Measurements from ENCODE around the gene RGS9BP. TPM values are rescaled to one million over a fixed set of nuclear protein-coding genes. Genes with fewer than 3 reads are reported as not detected.
"Not testable (repeated sequence)": the region's sequence is repeated elsewhere in the genome, so short reads cannot be mapped to it uniquely, and the experiment has no call there.

RGS9BP gene
- total RNA-seq, 1 experiment from 2014 or later = 0.85 TPM

GRCh38 chr19:32709032-32709431 is 33.4 kb downstream of the RGS9BP start:
- Histone ChIP-seq H3F3A (ENCODE audit: insufficient read depth, low read depth) (no peaks in the 10 kb centered on the region), H3K9me2 (ENCODE audit: insufficient read depth) (no peaks in the 10 kb centered on the region), H3K79me2 (ENCODE audit: low read depth) (peaks cover 40% of the 10 kb centered on the region), H3K27ac (no peak overlapping the region), H3K36me3 (ENCODE audit: low read depth) (peaks cover 33% of the 10 kb centered on the region), H3K27me3 (ENCODE audit: insufficient read depth, low read depth) (no peaks in the 10 kb centered on the region), H3K9me3 (ENCODE audit: insufficient read depth, low read depth) (peaks cover 6% of the 10 kb centered on the region; the same call in 1 of the 2 replicates), H3K4me2 (no peak overlapping the region), H3K4me1 (replicated peaks; ENCODE audit: insufficient read depth) (no peaks in the 10 kb centered on the region), H2AFZ (no peak overlapping the region), H3K4me3 (no peak overlapping the region), H4K20me1 (ENCODE audit: insufficient read depth) (peaks cover 28% of the 10 kb centered on the region)
- DNase-seq = no peak
- CTCF ChIA-PET = no interaction called here
- BruUV-seq (replicated peaks) = no TSS peak
- intact Hi-C loops (cut with micrococcal nuclease; ENCODE audit: unreplicated experiment) = no loop called here
- POLR2A ChIA-PET (ENCODE audit: unreplicated experiment) = no interaction called here
- TF ChIP-seq CTCF (conservative IDR thresholded peaks at IDR 0.05) (no peak), EZH2 (IDR thresholded peaks at IDR 0.05; ENCODE audit: low read depth) (no peak)

- Histone ChIP-seq H2AFZ (no peak overlapping the region), H3K9me2 (ENCODE audit: insufficient read depth) (no peaks in the 10 kb centered on the region), H3K4me2 (no peak overlapping the region), H3K4me3 (no peak overlapping the region), H3K27me3 (ENCODE audit: insufficient read depth, low read depth) (no peaks in the 10 kb centered on the region), H3K27ac (no peak overlapping the region), H3K79me2 (ENCODE audit: low read depth) (peaks cover 14% of the 10 kb centered on the region), H3F3A (ENCODE audit: insufficient read depth, low read depth) (no peaks in the 10 kb centered on the region; the same call in 1 of the 2 replicates), H3K36me3 (ENCODE audit: low read depth) (peaks cover 20% of the 10 kb centered on the region), H4K20me1 (ENCODE audit: insufficient read depth) (peaks cover 21% of the 10 kb centered on the region), H3K9me3 (ENCODE audit: insufficient read depth, low read depth) (no peaks in the 10 kb centered on the region), H3K4me1 (replicated peaks; ENCODE audit: insufficient read depth) (no peaks in the 10 kb centered on the region)
- ChIA-PET POLR2A (ENCODE audit: unreplicated experiment) (no interaction called here), CTCF (no interaction called here)
- intact Hi-C loops (cut with micrococcal nuclease; ENCODE audit: unreplicated experiment) = no loop called here
- BruUV-seq (replicated peaks) = no TSS peak
- no peak for TF ChIP-seq EZH2 (IDR thresholded peaks at IDR 0.05; ENCODE audit: low read depth)
- TF ChIP-seq CTCF (conservative IDR thresholded peaks at IDR 0.05) = no peak
- no peak for DNase-seq
Observed at GRCh38 chr19:32711747-32712146, 36.1 kb downstream of the RGS9BP start.

GRCh38 chr19:32716203-32716602 is 40.6 kb downstream of the RGS9BP start:
- H3K27me3 ChIP-seq (ENCODE audit: insufficient read depth, low read depth); DNase-seq; H4K20me1 ChIP-seq (ENCODE audit: insufficient read depth); H3K4me3 ChIP-seq; H3K27ac ChIP-seq; H3K4me2 ChIP-seq; H3K9me3 ChIP-seq (ENCODE audit: insufficient read depth, low read depth); POLR2A ChIA-PET (ENCODE audit: unreplicated experiment); H3K4me1 ChIP-seq (replicated peaks; ENCODE audit: insufficient read depth); BruUV-seq (replicated peaks); H3K79me2 ChIP-seq (ENCODE audit: low read depth); H2AFZ ChIP-seq; CTCF ChIA-PET; H3K9me2 ChIP-seq (ENCODE audit: insufficient read depth); H3F3A ChIP-seq (ENCODE audit: insufficient read depth, low read depth); intact Hi-C loops (cut with micrococcal nuclease; ENCODE audit: unreplicated experiment): not testable (repeated sequence)
- peaks cover 11% of the 10 kb centered on the region for H3K36me3 ChIP-seq (ENCODE audit: low read depth)

- POLR2A ChIA-PET (ENCODE audit: unreplicated experiment) = interaction anchor here (0.7 kb wide), 1 partner anchor 946 kb away, joined by 6 read pairs; no protein-coding TSS in a partner anchor
- Histone ChIP-seq H3F3A (ENCODE audit: insufficient read depth, low read depth) (peaks cover 9% of the 10 kb centered on the region; the same call in 1 of the 2 replicates), H3K9me2 (ENCODE audit: insufficient read depth) (no peaks in the 10 kb centered on the region), H3K36me3 (ENCODE audit: low read depth) (0 out of 2 replicates have a peak, but pooled peaks cover 3% of the 10 kb centered on the region), H3K4me1 (replicated peaks; ENCODE audit: insufficient read depth) (no peaks in the 10 kb centered on the region), H3K27me3 (ENCODE audit: insufficient read depth, low read depth) (no peaks in the 10 kb centered on the region), H3K4me2 (no peak overlapping the region), H3K9me3 (ENCODE audit: insufficient read depth, low read depth) (no peaks in the 10 kb centered on the region), H2AFZ (no peak overlapping the region), H3K27ac (no peak overlapping the region), H4K20me1 (ENCODE audit: insufficient read depth) (no peaks in the 10 kb centered on the region), H3K4me3 (no peak overlapping the region), H3K79me2 (ENCODE audit: low read depth) (no peaks in the 10 kb centered on the region)
- CTCF ChIA-PET = no interaction called here
- intact Hi-C loops (cut with micrococcal nuclease; ENCODE audit: unreplicated experiment) = no loop called here
- BruUV-seq (replicated peaks) = no TSS peak
- no peak for DNase-seq
- TF ChIP-seq CTCF (conservative IDR thresholded peaks at IDR 0.05) (no peak), EZH2 (IDR thresholded peaks at IDR 0.05; ENCODE audit: low read depth) (no peak)
Observed at GRCh38 chr19:32717496-32717895, 41.8 kb downstream of the RGS9BP start.
